Measurements from ENCODE around the gene FNDC3B. TPM values are rescaled to one million over a fixed set of nuclear protein-coding genes. Genes with fewer than 3 reads are reported as not detected.
A peak's percentile ranks its signal among the peaks of the same experiment; 100 is the strongest.

The FNDC3B gene
- total RNA-seq, 1 donor from 2014 or later = 71.3 TPM

DNA sequence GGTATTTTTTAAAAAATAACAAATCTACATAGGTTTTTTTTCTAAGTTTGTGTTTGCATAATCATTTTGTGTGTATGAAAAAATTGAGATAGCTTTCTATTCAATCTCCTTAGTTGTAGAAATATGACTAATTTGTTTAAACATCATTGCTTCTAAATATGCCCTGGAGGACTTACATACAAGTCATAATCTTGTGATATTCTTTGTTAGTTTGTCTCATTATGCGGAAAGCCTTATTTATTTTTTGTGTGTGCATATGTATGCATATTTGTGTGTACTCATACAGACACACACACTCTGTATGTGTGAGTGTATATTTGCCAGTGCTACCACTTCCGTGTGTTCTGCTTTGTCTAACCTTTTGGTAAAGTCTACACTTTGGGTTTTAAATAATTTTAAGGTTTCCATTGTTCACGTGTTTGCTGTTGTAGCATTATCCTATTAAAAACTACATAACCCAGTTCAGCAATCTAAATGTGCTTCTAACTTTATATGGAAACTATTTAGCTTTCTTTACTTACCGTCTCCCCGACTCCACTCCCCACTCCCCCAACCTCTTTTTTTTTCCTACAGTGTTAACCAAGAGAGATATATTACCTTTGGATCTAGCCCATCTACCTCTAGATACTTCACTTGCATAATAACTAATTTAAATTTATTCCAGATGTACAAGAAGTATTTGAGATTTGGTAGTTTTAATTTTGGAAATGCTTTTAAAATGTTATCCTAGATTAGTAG is 111.7 kb downstream of the FNDC3B start:
- DNase-seq (ENCODE audit: low read depth) = no peak
- no peak overlapping the region for H3K4me3 ChIP-seq (ENCODE audit: low read depth, low read length)
- H3K27me3 ChIP-seq (ENCODE audit: control insufficient read depth, insufficient read depth, low read length) = no peaks in the 10 kb centered on the region
- H3K36me3 ChIP-seq (ENCODE audit: control insufficient read depth, insufficient read depth, low read length) = no peaks in the 10 kb centered on the region
- TF ChIP-seq, protein P1, sequence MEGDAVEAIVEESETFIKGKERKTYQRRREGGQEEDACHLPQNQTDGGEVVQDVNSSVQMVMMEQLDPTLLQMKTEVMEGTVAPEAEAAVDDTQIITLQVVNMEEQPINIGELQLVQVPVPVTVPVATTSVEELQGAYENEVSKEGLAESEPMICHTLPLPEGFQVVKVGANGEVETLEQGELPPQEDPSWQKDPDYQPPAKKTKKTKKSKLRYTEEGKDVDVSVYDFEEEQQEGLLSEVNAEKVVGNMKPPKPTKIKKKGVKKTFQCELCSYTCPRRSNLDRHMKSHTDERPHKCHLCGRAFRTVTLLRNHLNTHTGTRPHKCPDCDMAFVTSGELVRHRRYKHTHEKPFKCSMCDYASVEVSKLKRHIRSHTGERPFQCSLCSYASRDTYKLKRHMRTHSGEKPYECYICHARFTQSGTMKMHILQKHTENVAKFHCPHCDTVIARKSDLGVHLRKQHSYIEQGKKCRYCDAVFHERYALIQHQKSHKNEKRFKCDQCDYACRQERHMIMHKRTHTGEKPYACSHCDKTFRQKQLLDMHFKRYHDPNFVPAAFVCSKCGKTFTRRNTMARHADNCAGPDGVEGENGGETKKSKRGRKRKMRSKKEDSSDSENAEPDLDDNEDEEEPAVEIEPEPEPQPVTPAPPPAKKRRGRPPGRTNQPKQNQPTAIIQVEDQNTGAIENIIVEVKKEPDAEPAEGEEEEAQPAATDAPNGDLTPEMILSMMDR (IDR thresholded peaks at IDR 0.05; ENCODE audit: insufficient read depth, low read length, poor library complexity, severe bottlenecking) = no peak

DNA sequence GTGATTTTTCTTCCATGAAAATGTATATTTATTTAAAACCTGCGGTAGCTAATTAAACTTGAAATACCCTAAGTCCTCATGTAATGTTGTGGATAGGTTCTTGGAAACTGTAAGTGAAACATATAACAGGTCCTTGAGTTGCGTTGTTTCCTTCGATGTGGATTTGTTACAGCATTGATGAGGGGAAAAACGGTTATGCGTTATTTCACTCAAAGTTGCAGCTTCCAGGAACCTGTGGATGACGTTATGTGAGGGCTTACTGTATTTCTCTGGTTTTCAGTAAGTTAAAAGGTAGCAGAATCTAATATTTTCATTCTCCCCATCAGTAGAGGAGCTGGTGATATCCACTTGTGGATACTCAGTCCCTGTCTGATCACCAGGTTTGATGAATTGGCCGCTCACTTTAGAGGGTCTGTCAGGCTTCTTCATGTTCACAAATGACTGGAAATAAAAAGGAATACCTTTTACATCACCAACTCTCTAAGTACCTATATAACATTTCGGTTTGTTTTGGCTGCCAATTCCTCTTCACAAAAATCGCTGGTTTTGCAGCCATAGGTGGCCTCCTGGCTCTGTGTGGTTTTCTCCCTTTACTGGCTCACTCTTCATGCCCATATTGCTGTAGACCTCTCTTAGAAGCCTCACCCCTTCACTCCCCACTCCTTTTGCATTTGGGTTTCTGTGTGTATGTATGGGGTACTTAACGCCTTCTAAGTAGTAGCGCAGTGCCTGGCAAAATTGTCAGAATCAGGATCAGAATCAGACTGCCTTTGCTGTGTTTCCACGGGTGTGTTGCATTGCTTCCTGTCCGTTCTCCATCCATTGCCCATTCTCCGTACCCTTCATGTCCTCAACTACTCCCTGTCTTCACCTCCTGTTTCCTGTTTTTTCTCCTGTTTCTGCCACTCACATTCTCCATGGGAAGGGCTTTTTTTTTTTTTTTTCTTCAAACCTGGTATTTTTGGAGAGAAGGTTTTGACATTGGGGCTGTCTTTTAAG is 112.6 kb downstream of the FNDC3B start:
- TF ChIP-seq, protein P1 (IDR thresholded peaks at IDR 0.05; ENCODE audit: insufficient read depth, low read length, poor library complexity, severe bottlenecking) = no peak
- DNase-seq (ENCODE audit: low read depth) = no peak
- Histone ChIP-seq H3K27me3 (ENCODE audit: control insufficient read depth, insufficient read depth, low read length) (no peaks in the 10 kb centered on the region), H3K4me3 (ENCODE audit: low read depth, low read length) (no peak overlapping the region), H3K36me3 (ENCODE audit: control insufficient read depth, insufficient read depth, low read length) (no peaks in the 10 kb centered on the region)

DNA sequence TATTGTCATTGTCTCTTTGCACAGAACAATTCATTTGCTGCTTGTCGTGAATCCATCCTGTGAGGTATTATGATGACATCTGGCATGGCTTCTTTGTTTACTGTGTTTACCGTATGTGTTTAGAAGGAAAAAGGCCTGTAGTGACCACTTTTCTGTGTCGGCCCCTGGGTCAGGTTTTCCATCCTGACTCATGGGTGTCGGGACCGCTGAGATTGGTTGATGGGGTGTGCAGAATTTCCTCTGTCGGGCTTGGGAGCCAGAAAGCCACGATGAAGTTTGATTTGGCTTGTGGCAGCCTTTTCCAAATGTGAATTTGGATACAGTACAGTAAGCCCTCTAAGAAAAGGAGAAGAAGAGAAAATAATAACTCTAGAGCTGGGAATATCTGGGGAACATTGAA is 113.5 kb downstream of the FNDC3B start:
- DNase-seq (ENCODE audit: low read depth) = no peak

DNA sequence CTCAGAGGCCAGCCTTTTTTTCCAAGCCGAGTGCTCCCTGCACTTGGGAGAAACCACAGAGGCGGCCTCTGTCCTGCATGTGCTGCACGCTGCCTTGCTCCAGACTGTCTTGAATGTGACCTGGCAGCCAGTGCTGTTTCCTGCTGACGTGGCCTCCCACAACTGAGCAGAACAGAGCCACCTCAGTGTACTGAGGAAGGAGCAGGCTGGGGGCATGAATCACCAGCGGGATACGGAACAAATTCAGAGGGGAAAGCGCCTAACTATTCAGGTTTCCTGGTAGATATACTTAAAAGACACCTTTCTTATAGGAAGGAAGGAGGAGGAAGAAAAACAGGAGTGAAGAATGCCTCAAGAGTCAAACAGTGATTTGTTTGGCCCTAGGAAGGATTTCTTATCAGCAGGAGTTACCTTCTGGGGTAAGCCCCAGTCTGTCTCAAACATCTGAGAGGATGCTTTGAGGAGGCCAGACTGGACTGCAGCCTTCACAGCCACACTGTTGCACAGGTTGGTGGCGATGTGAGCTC is 114.0 kb downstream of the FNDC3B start:
- Histone ChIP-seq H3K27me3 (ENCODE audit: control insufficient read depth, insufficient read depth, low read length) (no peaks in the 10 kb centered on the region), H3K36me3 (ENCODE audit: control insufficient read depth, insufficient read depth, low read length) (no peaks in the 10 kb centered on the region), H3K4me3 (ENCODE audit: low read depth, low read length) (no peak overlapping the region)
- TF ChIP-seq, protein P1 (IDR thresholded peaks at IDR 0.05; ENCODE audit: insufficient read depth, low read length, poor library complexity, severe bottlenecking) = no peak
- peak; percentile 96 for DNase-seq (ENCODE audit: low read depth)

More for the DNA sequence above, 113.5 kb downstream of the FNDC3B start:
- TF ChIP-seq, protein P1 (IDR thresholded peaks at IDR 0.05; ENCODE audit: insufficient read depth, low read length, poor library complexity, severe bottlenecking) = no peak
- H3K4me3 ChIP-seq (ENCODE audit: low read depth, low read length) = no peak overlapping the region
- no peaks in the 10 kb centered on the region for H3K36me3 ChIP-seq (ENCODE audit: control insufficient read depth, insufficient read depth, low read length)
- no peaks in the 10 kb centered on the region for H3K27me3 ChIP-seq (ENCODE audit: control insufficient read depth, insufficient read depth, low read length)

DNA sequence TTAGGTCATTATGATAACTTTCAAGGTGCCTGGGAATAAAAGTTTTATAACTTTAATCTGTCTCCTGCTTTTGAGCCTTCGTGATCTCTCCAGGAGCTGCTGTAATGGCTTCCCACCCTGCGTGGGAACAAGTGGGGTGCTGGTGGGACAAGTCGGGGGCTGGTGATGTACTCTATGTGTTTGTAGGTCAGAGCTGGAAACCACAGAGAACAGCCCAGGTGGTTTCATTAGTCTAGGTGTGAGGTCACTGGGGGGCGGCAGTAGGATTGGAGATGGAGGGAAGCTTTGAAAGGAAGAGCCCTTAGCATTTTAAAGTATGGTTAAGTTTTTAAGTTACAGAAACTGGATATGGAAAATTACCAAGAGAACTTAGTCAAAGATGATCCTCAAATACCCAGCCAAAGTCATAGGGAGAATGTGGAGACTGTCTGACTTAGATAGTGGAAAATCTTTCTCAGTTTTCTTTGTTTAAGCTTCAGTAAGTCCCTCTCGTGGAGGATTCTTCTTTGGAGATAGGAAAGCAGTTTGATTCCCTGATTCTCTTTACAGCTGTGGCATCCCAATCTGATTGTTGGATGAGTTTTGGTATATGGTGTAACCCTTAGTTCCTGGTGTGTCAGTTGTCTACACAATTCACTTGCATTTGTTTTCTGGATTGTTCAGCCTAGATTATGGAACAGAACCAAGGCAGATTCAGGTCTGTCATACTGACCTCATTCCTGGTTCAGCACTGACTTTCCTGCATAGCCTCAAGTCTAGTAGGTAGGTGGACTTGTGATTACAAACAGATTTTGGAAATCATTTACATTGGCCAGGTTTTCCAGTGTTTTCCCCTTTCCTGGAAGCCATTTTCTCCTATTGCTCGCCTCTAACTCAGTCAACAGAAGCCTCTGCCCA is 115.6 kb downstream of the FNDC3B start:
- no peaks in the 10 kb centered on the region for H3K36me3 ChIP-seq (ENCODE audit: control insufficient read depth, insufficient read depth, low read length)
- H3K27me3 ChIP-seq (ENCODE audit: control insufficient read depth, insufficient read depth, low read length) = no peaks in the 10 kb centered on the region
- H3K4me3 ChIP-seq (ENCODE audit: low read depth, low read length) = no peak overlapping the region
- TF ChIP-seq, protein P1 (IDR thresholded peaks at IDR 0.05; ENCODE audit: insufficient read depth, low read length, poor library complexity, severe bottlenecking) = no peak
- no peak for DNase-seq (ENCODE audit: low read depth)

All from kidney epithelial cell (primary cell).